HG02763 (cell line): ENCODE results near the gene CRIP2.

Experiments
- ATAC-seq: cut with Tn5 transposase; IDR thresholded peaks from one replicate; pipeline ENCODE4 v1.9.1; 2021; ENCODE audit warnings: mild to moderate bottlenecking, moderate library complexity; ENCODE audit not compliant: unreplicated experiment

CRIP2 gene

GRCh38 chr14:105497671-105498429 lies 23.2 kb downstream of the CRIP2 start:
- no peak for ATAC-seq

GRCh38 chr14:105498430-105499255 lies 24.0 kb downstream of the CRIP2 start:
- no peak for ATAC-seq

GRCh38 chr14:105499256-105500035 lies 24.8 kb downstream of the CRIP2 start:
- ATAC-seq = no peak

GRCh38 chr14:105500036-105500725 lies 25.6 kb downstream of the CRIP2 start:
- ATAC-seq = no peak

- no peak for ATAC-seq
Observed at GRCh38 chr14:105500726-105501101, 26.1 kb downstream of the CRIP2 start.

GRCh38 chr14:105501504-105502291 lies 27.1 kb downstream of the CRIP2 start:
- ATAC-seq = no peak

DNA sequence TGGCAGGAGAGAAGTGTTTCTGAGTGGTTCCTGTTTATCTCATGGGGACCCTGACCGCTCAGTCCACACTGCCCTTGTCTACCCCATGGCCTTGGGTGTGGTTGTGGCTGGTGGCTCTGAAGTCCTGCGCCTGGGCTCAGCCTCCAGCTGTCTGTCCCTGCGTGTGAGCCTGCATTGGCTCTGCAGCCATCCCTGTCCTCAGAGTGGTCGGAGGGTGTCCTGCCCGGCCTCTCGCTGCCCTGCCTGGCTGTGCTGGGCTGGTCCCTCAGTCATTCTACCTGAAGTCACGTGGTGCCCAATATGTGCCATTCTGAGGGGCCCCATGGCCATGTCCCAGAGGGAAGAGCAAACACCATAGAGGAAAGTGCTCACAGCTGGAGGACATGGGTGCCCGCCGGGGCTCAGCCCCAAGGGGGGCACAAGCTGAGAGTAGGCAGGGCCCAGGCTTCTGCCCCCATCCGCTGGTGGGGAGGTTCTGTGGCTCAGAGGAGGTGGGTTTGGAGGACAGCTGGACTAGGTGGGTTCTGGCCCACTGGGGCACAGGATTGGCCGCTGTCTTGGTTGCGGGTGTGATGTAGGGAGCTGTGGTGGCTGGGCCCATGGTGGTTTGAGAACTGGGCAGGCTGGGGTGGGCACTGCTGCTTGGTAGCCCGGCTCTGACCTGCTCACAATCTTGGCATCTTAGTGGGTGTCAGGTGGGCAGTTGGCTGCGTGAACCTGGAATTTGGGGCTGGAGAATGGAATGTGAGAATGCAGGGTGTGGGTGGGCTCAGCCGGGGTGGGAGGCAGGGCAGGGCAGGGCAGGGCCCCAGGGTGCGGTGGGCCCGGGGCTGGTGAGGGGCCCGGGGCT lies 28.1 kb downstream of the CRIP2 start:
- ATAC-seq = no peak

DNA sequence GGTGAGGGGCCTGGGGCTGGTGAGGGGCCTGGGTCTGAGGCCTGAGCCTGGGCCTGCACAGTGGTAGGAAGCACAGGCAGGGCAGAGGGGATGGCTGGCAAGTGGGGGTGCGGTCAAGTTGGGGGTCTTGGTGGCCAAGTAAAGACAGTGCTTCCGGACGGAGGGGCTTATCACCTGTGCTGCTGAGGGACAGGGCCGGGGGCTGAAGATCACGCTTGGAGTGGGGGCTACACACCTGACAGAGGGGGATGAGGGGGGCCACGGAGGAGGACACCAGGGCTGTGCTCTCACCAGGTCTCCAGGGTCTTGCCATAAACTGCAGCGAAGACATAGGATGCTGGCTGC lies 28.6 kb downstream of the CRIP2 start:
- no peak for ATAC-seq

DNA sequence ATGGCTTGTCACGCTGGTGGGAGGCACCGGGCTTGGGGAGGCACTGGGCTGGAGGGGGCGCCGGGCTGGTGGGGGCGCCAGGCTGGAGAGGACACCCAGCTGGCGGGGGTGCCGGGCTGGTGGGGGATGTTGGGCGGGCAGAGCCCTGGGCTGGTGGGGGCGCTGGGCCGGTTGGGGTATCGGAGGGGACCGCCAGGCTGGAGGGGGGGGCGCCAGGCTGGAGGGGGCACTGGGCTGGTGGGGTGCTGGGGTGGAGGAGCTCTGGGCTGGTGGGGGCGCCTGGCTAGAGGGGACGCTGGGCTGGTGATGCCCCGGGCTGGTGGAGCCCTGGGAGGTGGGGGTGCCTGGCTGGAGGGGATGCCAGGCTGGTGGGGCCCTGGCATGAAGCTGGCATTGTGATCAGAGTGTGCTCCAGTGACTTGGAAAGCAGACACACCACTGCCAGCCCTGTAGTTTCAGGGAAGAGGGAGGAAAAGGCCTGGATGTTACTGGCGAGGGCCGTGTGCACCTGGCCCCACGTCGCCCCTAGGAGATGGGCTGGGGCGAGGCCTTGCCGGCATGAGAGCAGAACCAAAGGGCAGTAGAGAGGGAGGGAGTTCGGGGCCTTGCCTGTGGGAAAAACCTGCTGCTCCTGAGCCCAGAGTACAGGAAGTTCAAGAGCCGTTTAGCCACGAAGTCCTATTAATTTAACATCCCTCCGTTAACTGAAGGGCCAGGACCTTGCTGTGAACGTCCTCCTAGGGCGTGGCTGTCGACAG lies 29.5 kb downstream of the CRIP2 start:
- ATAC-seq = no peak

DNA sequence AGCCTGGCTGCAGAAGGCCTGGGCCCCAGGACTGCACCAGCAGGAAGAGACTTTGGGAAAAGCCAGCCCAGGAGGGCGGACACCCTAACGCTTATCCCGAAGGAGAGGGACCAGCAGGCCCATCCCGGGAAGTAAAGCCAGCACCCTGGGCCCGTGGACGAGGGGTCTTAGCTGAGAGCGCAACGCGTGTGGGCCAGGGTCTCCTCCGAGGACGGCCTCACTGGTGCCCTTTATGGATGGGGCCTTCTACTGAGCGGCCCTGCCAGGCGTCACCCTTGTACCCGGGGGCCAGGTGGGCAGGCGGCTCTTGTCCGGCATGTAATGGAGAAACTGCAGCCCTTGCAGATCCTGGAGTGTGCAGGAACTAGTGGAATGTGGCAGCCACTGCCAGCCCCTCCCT lies 30.5 kb downstream of the CRIP2 start:
- ATAC-seq = no peak

DNA sequence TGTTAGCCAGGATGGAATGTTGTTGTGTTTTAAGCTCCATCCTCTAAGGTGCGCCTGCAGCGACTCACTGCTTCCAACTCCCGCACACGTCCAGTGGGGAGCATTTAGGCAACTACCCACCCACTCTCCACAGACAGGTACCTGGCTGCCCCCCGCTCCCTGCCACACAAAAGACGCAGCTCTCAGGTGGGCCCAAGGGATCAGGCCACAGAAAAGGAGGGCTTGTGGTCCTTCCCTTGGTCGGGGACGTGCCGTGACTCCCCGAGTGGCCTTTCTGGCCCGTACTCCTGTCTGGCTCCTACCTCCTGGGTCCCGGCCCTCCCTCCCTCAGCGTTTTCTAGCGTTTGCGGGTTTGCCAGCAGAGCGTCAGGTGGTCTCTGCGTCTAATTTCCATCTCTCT lies 32.6 kb downstream of the CRIP2 start:
- ATAC-seq = no peak

DNA sequence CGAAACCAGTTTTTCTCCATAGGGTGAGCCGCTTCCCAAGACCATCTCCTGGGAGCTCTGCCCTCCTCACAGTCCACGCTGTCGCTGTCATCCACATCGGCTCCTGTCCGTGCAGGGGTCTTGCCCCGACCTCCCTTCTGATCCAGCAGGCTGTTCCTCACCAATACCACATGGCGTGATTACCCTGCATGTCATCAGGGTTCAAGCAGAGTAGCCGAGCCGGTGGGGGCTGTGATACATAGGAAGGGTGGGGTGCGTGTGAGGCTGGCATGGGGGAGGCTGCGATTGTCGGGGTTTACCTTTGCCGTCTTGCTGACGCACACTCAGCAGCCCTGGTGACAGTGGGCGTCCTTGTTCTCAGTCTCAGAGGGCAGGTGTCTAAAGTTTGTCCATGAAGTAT lies 33.4 kb downstream of the CRIP2 start:
- ATAC-seq = no peak

GRCh38 chr14:105508601-105509000 lies 34.0 kb downstream of the CRIP2 start:
- ATAC-seq = no peak

DNA sequence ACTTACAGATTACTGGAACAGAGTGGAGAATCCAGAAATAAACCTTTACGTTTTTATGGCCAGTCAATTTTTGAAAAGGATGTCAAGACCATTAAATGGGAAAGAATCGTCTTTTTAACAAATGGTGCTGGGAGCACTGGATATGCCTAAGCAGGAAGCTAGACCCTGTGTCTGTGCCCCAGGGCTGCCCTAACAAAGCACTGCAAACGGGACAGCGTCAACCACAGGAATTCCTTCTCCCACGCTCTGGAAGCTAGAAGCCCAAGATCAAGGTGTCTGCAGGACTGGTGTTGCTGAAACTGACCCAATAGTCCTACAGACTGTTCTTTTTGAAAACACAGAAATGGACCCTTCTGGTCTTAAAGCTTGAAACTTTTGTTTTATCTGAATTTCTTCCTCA lies 42.5 kb downstream of the CRIP2 start:
- no peak for ATAC-seq

GRCh38 chr14:105519946-105520698 lies 45.5 kb downstream of the CRIP2 start:
- ATAC-seq = no peak

- ATAC-seq = no peak
Observed at GRCh38 chr14:105525326-105525725, 50.7 kb downstream of the CRIP2 start.

DNA sequence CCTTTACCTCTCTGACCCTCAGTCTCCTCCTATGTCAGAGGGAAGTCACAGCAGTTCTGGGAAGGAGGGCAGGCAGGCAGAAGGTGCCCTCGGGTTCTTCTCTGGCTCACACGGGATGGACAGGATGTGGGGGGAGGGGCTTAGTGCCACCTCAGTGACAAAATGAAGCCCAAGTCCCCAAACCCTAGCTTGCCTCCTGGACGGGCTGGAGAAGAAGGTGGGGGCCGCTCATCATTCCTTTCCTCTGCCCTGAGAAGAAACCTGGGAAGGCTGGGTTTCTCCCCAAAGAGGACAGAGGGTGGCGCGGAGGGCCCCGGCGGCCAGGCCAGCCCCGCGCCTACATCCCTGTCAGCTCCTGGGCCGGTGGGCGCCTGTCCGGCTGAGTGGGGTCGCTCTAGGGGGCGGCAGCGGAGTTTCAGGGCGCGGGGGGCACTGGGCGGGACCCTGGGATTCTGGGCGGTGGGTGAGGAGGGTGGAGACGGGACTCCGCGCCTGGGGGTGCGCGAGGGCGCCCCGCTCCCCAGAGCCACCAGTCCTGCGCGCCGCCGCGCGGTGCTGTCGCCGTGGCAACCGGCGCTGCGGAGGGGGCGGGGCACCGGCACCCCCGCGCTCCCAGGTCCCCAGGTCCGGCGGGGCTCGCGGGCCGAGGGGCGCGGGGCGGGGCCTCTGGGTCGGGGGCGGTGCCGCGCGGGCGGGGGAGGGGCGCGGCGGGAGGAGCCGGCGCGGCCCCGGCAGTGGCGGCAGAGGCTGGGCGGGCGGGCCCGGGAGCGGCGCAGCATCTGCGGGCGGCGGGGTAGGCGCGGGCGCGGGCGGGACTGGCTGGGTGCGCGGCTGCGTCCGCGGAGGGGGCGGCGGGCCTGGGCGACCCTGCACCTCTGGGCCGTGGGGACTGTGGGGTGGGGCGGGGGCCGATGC lies 51.5 kb downstream of the CRIP2 start, which contains the start of gene TMEM121:
TSS of gene TMEM121 (plus strand) at position 723 of the 915 bp plus-strand sequence. CDS start 2,252 bp downstream, outside the sequence.
- no peak for ATAC-seq
